Liver (tissue), 3 donors: Measurements from ENCODE around the gene SHISAL1.

ENCODE experiments used
- FOXA1 ChIP-seq: IDR thresholded peaks from 2 replicates; pipeline ENCODE4 v1.6.1; 2016; ENCODE audit warnings: antibody characterized with exemption
- GABPA ChIP-seq, 2 donors: IDR thresholded peaks in 1 of 2; conservative IDR thresholded peaks in 1 of 2; 2 replicates each; pipeline ENCODE4 v1.6.1; 2016; ENCODE audit warnings: antibody characterized with exemption in 2 of 2, mild to moderate bottlenecking in 1 of 2, moderate library complexity in 1 of 2
- HNF4A ChIP-seq, 2 donors: conservative IDR thresholded peaks; 2 replicates each; pipeline ENCODE4 v1.6.1; 2016; ENCODE audit warnings: antibody characterized with exemption in 2 of 2, mild to moderate bottlenecking in 2 of 2
- RAD21 ChIP-seq, 2 donors: IDR thresholded peaks; 2 replicates each; pipeline ENCODE4 v1.6.1; 2016; ENCODE audit warnings: antibody characterized with exemption in 2 of 2, mild to moderate bottlenecking in 2 of 2
- TAF1 ChIP-seq: conservative IDR thresholded peaks from 2 replicates; pipeline ENCODE4 v1.6.1; 2016; ENCODE audit warnings: antibody characterized with exemption, mild to moderate bottlenecking
- TF ChIP-seq, protein P1 (sequence below): IDR thresholded peaks from 2 replicates; pipeline ENCODE4 v1.6.1; 2016; ENCODE audit warnings: antibody characterized with exemption
- TF ChIP-seq, protein P2 (sequence below): fragments of 150-350 bp; IDR thresholded peaks from 2 replicates; pipeline ENCODE4 v1.5.1; 2017; ENCODE audit warnings: improper control_type of control experiment, low read depth, low read length; ENCODE audit not compliant: missing input control
- TF ChIP-seq, protein P3 (sequence below): IDR thresholded peaks from 2 replicates; pipeline ENCODE4 v1.6.1; 2016; ENCODE audit warnings: antibody characterized with exemption
- donor health status: healthy.
- donor health status: healthy.

DNA sequence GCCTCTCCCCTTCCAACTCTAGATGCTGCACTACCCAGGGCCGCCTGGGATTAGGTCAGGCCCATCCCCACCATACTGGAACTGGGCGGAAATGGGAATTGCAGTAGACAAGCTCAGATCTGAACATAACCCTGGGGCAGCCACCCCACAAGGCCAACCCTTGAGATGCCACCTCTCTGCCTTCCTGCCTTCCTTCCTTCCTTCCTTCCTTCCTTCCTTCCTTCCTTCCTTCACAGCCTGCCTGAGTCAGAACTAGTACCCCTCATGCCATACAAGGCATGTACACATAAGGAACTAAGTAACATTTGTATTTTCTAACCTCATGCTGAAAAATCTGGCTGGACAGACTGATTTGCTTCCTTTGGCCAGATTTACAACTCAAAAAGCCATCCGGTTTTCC lies 28.0 kb downstream of the SHISAL1 start:
- TF ChIP-seq, protein P1, sequence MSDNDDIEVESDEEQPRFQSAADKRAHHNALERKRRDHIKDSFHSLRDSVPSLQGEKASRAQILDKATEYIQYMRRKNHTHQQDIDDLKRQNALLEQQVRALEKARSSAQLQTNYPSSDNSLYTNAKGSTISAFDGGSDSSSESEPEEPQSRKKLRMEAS = no peak
- TF ChIP-seq, protein P2, sequence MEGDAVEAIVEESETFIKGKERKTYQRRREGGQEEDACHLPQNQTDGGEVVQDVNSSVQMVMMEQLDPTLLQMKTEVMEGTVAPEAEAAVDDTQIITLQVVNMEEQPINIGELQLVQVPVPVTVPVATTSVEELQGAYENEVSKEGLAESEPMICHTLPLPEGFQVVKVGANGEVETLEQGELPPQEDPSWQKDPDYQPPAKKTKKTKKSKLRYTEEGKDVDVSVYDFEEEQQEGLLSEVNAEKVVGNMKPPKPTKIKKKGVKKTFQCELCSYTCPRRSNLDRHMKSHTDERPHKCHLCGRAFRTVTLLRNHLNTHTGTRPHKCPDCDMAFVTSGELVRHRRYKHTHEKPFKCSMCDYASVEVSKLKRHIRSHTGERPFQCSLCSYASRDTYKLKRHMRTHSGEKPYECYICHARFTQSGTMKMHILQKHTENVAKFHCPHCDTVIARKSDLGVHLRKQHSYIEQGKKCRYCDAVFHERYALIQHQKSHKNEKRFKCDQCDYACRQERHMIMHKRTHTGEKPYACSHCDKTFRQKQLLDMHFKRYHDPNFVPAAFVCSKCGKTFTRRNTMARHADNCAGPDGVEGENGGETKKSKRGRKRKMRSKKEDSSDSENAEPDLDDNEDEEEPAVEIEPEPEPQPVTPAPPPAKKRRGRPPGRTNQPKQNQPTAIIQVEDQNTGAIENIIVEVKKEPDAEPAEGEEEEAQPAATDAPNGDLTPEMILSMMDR = no peak
- TF ChIP-seq TAF1 (no peak), RAD21 (IDR thresholded peaks at IDR 0.05) (no peak), FOXA1 (no peak), HNF4A (conservative IDR thresholded peaks at IDR 0.05) (no peak), GABPA (IDR thresholded peaks at IDR 0.05 in 1 of 2, conservative IDR thresholded peaks at IDR 0.05 in 1 of 2) (no peak)
- TF ChIP-seq, protein P3, sequence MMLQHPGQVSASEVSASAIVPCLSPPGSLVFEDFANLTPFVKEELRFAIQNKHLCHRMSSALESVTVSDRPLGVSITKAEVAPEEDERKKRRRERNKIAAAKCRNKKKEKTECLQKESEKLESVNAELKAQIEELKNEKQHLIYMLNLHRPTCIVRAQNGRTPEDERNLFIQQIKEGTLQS = no peak
